ENCODE data around the gene CRKL.
"Not testable (repeated sequence)": the region's sequence is repeated elsewhere in the genome, so short reads cannot be mapped to it uniquely, and the experiment has no call there.

The CRKL gene

GRCh38 chr22:20930004-20930403 is 12.8 kb downstream of the CRKL start:
- peaks cover 23% of the 10 kb centered on the region for H3K4me1 ChIP-seq (ENCODE audit: insufficient read depth, low read length, poor library complexity, severe bottlenecking)
- H3K79me2 ChIP-seq (ENCODE audit: insufficient read depth, low read length), result peaks cover 97% of the 10 kb centered on the region
- no peaks in the 10 kb centered on the region for H3K9me3 ChIP-seq (ENCODE audit: insufficient read depth, low read depth, low read length)
- peaks cover 32% of the 10 kb centered on the region; the same call in 1 of the 2 replicates for H3K36me3 ChIP-seq (ENCODE audit: insufficient read depth, low read length)
- H3K9ac ChIP-seq (ENCODE audit: low read depth, low read length, poor library complexity, severe bottlenecking), result no peak overlapping the region
- peaks cover 87% of the 10 kb centered on the region for H4K20me1 ChIP-seq (ENCODE audit: insufficient read depth, low read length, poor library complexity, severe bottlenecking)
- no peak for TF ChIP-seq EZH2phosphoT487 (IDR thresholded peaks at IDR 0.05; ENCODE audit: borderline replicate concordance)
- no peak for TF ChIP-seq CTCF (conservative IDR thresholded peaks at IDR 0.05; ENCODE audit: low read length)
- no peak overlapping the region for H2AFZ ChIP-seq (ENCODE audit: low read length)
- H3K4me3 ChIP-seq (ENCODE audit: low read length, poor library complexity, severe bottlenecking), result no peak overlapping the region
- no peaks in the 10 kb centered on the region for H3K27me3 ChIP-seq (ENCODE audit: insufficient read depth, low read length, poor library complexity, severe bottlenecking)
- no peaks in the 10 kb centered on the region for H3K9me2 ChIP-seq (replicated peaks; ENCODE audit: low read depth, low read length)
- H3K4me2 ChIP-seq (ENCODE audit: low read depth, low read length, poor library complexity, severe bottlenecking), result no peak overlapping the region
- H3F3A ChIP-seq (ENCODE audit: low read depth), result no peaks in the 10 kb centered on the region

GRCh38 chr22:20930435-20930834 is 13.2 kb downstream of the CRKL start:
- H3K4me2 ChIP-seq (ENCODE audit: low read depth, low read length, poor library complexity, severe bottlenecking); H3K27me3 ChIP-seq (ENCODE audit: insufficient read depth, low read length, poor library complexity, severe bottlenecking); H2AFZ ChIP-seq (ENCODE audit: low read length); H3K9me3 ChIP-seq (ENCODE audit: insufficient read depth, low read depth, low read length); H3K9me2 ChIP-seq (replicated peaks; ENCODE audit: low read depth, low read length); H3K9ac ChIP-seq (ENCODE audit: low read depth, low read length, poor library complexity, severe bottlenecking); H3F3A ChIP-seq (ENCODE audit: low read depth); H3K4me3 ChIP-seq (ENCODE audit: low read length, poor library complexity, severe bottlenecking): not testable (repeated sequence)
- Histone ChIP-seq H4K20me1 (ENCODE audit: insufficient read depth, low read length, poor library complexity, severe bottlenecking) (peaks cover 87% of the 10 kb centered on the region), H3K4me1 (ENCODE audit: insufficient read depth, low read length, poor library complexity, severe bottlenecking) (peaks cover 20% of the 10 kb centered on the region), H3K79me2 (ENCODE audit: insufficient read depth, low read length) (peaks cover 97% of the 10 kb centered on the region), H3K36me3 (ENCODE audit: insufficient read depth, low read length) (peaks cover 34% of the 10 kb centered on the region; the same call in 1 of the 2 replicates)

GRCh38 chr22:20931126-20931654 is 14.0 kb downstream of the CRKL start:
- Histone ChIP-seq H3K4me2 (ENCODE audit: low read depth, low read length, poor library complexity, severe bottlenecking) (no peak overlapping the region), H3F3A (ENCODE audit: low read depth) (no peaks in the 10 kb centered on the region), H3K4me1 (ENCODE audit: insufficient read depth, low read length, poor library complexity, severe bottlenecking) (peaks cover 14% of the 10 kb centered on the region), H2AFZ (ENCODE audit: low read length) (no peak overlapping the region), H3K36me3 (ENCODE audit: insufficient read depth, low read length) (peaks cover 36% of the 10 kb centered on the region), H3K79me2 (ENCODE audit: insufficient read depth, low read length) (peaks cover 97% of the 10 kb centered on the region), H4K20me1 (ENCODE audit: insufficient read depth, low read length, poor library complexity, severe bottlenecking) (peaks cover 87% of the 10 kb centered on the region), H3K27me3 (ENCODE audit: insufficient read depth, low read length, poor library complexity, severe bottlenecking) (no peaks in the 10 kb centered on the region), H3K9me3 (ENCODE audit: insufficient read depth, low read depth, low read length) (no peaks in the 10 kb centered on the region), H3K4me3 (ENCODE audit: low read length, poor library complexity, severe bottlenecking) (no peak overlapping the region), H3K9me2 (replicated peaks; ENCODE audit: low read depth, low read length) (no peaks in the 10 kb centered on the region), H3K9ac (ENCODE audit: low read depth, low read length, poor library complexity, severe bottlenecking) (no peak overlapping the region)
- TF ChIP-seq CTCF (conservative IDR thresholded peaks at IDR 0.05; ENCODE audit: low read length) (no peak), EZH2phosphoT487 (IDR thresholded peaks at IDR 0.05; ENCODE audit: borderline replicate concordance) (no peak)

GRCh38 chr22:20933910-20934309 is 16.7 kb downstream of the CRKL start:
- Histone ChIP-seq H2AFZ (ENCODE audit: low read length) (no peak overlapping the region), H3F3A (ENCODE audit: low read depth) (no peaks in the 10 kb centered on the region), H3K36me3 (ENCODE audit: insufficient read depth, low read length) (peaks cover 55% of the 10 kb centered on the region), H3K9me2 (replicated peaks; ENCODE audit: low read depth, low read length) (no peaks in the 10 kb centered on the region), H3K4me2 (ENCODE audit: low read depth, low read length, poor library complexity, severe bottlenecking) (no peak overlapping the region), H3K4me1 (ENCODE audit: insufficient read depth, low read length, poor library complexity, severe bottlenecking) (peaks cover 8% of the 10 kb centered on the region), H3K9ac (ENCODE audit: low read depth, low read length, poor library complexity, severe bottlenecking) (no peak overlapping the region), H4K20me1 (ENCODE audit: insufficient read depth, low read length, poor library complexity, severe bottlenecking) (peaks cover 90% of the 10 kb centered on the region), H3K9me3 (ENCODE audit: insufficient read depth, low read depth, low read length) (no peaks in the 10 kb centered on the region), H3K79me2 (ENCODE audit: insufficient read depth, low read length) (peaks cover 97% of the 10 kb centered on the region), H3K27me3 (ENCODE audit: insufficient read depth, low read length, poor library complexity, severe bottlenecking) (no peaks in the 10 kb centered on the region), H3K4me3 (ENCODE audit: low read length, poor library complexity, severe bottlenecking) (no peak overlapping the region)
- TF ChIP-seq CTCF (conservative IDR thresholded peaks at IDR 0.05; ENCODE audit: low read length), result no peak
- TF ChIP-seq EZH2phosphoT487 (IDR thresholded peaks at IDR 0.05; ENCODE audit: borderline replicate concordance), result no peak

- H3K9ac ChIP-seq (ENCODE audit: low read depth, low read length, poor library complexity, severe bottlenecking); H3K9me3 ChIP-seq (ENCODE audit: insufficient read depth, low read depth, low read length); H3K9me2 ChIP-seq (replicated peaks; ENCODE audit: low read depth, low read length); H3K4me2 ChIP-seq (ENCODE audit: low read depth, low read length, poor library complexity, severe bottlenecking); H2AFZ ChIP-seq (ENCODE audit: low read length); H3K4me3 ChIP-seq (ENCODE audit: low read length, poor library complexity, severe bottlenecking); H3K4me1 ChIP-seq (ENCODE audit: insufficient read depth, low read length, poor library complexity, severe bottlenecking); H3F3A ChIP-seq (ENCODE audit: low read depth); H3K27me3 ChIP-seq (ENCODE audit: insufficient read depth, low read length, poor library complexity, severe bottlenecking): not testable (repeated sequence)
- peaks cover 100% of the 10 kb centered on the region for H3K79me2 ChIP-seq (ENCODE audit: insufficient read depth, low read length)
- H4K20me1 ChIP-seq (ENCODE audit: insufficient read depth, low read length, poor library complexity, severe bottlenecking), result peaks cover 90% of the 10 kb centered on the region
- peaks cover 56% of the 10 kb centered on the region for H3K36me3 ChIP-seq (ENCODE audit: insufficient read depth, low read length)
These were observed 17.8 kb downstream of the CRKL start for GRCh38 chr22:20935049-20935448.

Data from Loucy (cell line).